DMS153 (cell line): ENCODE data around the gene CDK5RAP1.

Experiments
- DNase-seq: peaks from one replicate; lab custom pipeline; 2025; lab: John Stamatoyannopoulos, UW

Gene CDK5RAP1

DNA sequence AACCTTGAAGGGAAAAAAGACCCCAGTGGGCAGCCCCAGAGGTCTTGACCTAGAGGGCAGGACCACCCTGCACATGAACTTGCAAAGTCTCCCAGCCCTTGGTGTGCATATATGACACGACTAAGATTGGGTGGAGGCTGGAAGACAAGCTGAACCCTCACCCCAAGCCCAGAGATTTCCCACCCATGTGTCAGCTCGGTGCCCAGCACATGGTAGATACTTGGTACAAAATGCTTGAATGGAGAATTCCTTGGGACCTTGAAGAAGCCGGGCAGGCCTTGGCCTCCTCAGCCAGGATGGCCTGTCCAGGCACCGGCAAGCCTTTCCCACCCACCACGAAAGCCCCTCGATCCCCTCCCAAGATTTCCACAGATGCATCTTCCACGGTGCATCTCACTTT is 67.7 kb downstream of the CDK5RAP1 start:
- no peak for DNase-seq

DNA sequence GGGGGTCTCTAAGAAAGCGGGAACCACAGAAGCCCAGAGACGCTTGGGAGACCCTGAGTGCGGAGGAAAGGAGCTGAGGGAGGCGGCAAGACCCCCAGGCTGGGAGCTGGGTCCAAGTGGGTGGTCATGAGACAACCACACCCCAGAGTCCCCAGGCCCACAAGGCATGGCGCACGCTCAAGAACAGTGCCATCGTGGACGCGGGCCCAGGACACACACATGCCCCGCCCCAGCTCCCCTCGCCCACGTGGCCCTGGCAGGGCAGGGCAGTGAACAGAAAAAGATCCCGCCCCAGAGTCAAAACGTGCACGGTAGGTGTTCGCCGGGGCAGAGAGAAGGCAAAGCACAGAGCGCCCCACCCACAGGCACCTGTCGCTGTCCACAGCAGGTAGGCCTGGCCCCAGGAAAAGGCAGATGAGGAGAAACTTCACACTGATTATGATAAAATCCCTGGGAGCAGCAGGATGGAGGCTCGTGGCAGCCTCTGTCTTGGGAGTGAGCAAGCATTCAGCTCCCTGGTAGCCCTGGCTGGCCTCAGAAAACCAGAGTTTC is 68.3 kb downstream of the CDK5RAP1 start:
- DNase-seq = no peak

DNA sequence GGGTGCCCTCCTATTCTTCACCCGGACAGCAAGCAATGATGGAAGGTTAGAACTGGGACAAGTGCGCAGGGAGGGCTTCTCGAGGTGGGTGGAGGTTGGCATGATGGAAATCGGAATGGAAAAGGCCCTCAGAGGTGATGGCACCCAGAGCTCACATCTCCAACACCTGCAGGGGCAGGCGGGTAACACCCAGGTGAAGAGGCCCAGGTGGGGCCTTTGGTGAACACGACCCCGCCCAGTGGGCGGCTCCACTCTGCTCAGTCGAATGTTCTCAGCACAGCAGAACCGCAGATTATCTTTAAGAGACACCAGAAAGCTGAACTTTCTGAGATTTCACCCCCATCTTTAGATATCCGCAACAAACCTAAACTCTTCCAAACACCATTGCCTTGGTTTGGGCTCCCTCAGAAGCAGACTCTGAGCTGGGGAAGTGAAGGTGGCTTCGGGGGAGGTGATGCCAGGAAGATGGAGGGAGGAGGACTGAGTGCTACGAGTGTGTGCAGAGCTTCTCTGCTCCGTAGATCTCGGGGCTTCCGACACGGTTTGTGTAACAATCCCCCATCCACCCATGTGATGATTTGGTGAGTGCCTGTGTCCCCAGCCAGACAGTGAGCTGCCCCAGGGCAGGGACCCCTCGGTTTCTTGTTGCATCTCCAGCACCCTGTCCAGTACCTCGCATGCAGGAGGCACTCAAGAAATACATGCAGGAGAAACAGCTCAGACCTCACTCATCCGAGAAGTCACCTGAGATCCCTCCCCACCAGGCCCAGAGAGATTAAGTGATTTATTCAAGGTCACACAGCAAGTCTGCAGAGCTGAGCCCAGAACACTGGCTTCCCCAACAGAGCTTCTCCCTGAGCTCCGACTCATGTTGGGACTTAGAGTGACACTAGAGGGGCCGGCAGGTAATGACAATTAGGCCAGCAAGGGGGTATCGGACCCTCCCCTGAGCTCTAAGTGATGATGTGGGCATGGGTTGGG is 72.9 kb downstream of the CDK5RAP1 start:
- DNase-seq = no peak

DNA sequence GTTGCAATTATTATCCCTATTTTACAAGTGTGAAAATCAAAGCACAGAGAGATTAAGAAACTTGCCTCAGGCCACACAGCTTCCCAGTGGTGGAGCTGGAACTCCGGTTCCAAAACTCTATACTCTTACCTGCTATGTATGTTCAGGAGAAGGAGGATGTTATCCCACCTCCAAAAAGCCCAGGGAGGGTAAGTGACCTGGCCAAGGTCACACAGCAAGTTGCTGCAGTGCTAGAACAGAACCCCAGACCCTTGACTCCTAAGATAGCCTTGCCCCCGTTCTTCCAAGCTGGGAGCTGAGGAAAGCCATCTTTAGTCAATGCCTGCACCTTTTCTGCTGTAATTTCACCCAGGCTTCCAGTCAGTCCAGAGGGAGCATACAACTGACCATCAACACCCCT is 76.0 kb downstream of the CDK5RAP1 start:
- no peak for DNase-seq

DNA sequence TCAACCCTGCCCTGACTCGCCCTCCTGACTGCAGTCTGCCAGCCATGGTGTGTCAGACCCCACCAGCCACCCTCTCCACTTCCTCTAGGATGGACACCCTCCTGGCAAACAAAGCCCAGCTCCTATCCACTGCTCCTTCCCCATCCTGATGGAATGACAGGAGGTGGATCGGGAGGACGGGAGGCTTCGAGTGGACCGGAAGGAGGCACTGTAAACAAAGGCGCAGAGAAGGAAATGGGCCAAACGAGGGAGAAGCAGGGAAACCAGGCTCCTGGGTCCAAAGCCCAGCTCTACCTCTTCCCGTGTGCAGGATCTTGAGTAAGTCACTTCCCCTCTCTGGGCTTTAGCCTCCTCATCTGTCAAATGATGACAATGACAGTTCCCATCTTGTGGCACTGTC is 78.1 kb downstream of the CDK5RAP1 start:
- no peak for DNase-seq

DNA sequence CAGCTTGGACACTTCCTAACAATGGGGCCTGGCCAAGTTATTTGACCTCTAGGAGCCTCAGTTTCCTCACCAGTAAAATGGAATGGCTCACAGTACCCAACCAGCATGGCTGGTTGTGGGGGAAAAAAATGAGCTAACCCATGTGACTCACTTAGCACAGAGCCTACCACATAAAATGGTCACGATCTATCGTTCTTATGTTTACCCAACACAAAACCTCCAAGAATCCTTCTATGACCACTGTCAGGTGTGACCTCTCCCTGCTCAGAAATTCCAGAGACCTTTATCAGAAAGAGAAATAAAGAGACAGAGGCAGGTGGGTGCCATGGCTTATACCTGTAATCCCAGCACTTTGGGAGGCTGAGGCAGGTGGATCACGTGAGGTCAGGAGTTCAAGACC is 78.9 kb downstream of the CDK5RAP1 start:
- no peak for DNase-seq

DNA sequence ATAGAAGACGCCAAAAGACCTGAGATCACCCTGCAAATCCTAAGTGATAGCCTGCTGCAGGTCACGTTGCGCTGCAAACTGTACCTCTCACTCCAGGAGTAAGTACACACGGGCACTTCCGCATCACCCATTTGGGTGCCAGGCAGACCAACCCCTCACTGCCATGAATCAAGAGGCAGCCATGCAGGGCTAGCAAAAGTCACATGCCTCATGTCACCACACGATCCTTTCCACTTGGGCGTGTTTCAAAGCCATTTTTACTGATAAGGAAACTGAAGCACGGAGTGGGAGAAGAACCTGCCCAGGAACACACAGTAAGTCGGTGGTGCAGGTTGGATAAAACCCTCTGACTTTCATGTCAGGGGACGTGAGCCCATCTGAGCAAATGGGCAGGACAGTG is 81.3 kb downstream of the CDK5RAP1 start:
- no peak for DNase-seq

DNA sequence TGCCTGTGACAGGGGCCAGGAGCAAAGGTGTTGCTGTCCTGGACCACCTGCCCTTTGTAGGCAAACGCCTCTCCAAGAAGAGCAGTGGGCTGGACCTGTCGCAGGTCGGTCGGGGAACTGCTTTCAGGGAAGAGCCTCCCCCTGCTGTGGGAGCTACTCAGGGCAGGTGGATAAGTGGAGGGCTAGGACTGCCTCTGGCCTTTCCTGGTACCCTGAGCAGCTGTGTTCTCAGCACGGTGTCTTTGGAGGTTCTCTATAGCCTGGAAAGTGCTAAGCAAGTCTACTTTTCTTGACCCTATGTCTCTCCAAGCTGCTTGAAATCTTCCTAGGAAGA is 83.3 kb downstream of the CDK5RAP1 start:
- DNase-seq = no peak

DNA sequence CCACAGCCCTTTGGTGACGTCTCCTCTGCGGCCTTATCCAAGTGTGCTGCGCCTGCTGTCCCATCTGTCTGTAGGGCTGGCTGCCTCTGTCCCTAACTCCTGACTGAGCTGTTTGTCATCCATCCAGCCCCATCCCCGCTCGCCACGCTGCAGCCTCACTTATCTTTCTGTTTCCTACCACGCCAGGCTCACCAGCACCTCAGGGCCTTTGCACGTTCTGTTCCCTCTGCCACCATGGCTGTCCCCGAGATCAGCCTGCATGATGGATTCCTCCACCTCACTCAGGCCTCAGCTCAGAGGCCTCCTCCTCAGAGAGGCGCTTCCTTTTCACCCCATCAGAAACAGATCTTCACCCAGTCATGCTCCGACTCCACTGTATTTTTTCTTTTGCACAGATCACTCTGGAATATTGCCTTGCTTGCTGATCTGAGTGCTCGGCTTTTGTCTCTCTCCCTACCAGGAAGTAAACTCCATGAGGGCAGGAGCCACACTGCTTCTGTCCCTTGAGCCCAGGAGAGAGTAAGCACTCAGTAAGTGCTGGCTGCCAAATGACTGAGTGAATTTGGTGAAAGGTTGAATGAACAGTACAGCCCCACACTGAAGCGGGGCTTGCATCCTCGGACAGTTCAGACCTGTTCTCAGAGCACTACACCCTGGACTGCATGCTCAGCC is 83.8 kb downstream of the CDK5RAP1 start:
- no peak for DNase-seq

DNA sequence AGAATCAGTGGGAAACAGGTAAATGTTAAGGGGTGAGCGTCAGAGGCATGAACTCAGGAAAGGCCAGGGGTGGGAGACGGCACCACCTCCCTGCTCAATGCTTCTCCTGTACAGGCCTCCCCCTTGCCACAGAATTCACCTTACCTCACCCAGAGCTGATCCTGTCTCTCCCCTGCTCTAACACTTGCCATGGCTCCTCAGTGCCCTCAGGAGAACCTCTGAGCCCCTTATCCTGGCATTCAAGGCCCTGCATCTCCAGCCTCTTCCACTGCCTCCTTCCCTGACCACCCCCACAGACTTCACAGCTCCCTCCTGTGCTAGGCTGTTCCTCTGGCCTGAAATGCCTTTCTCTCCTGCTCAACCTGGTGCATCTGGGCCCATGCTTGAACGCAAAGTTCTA is 84.4 kb downstream of the CDK5RAP1 start:
- DNase-seq = no peak

DNA sequence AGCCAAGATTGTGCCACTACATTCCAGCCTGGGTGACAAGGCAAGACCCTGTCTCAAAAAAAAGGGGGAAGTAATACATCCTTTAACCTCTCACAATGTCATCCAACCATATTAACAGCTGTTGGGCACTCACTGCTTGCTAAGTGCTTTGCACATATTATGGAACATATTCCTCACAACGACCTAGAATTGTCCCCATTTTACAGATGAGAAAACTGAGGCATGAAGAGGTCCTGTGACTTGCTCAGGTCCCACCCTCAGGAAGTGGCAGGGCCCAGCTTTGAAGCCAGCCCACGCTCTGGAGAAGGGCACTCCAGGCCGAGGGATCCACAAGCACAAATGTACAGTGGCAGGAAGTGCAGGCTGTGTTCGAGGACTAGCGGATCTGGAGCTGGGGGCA is 85.0 kb downstream of the CDK5RAP1 start:
- DNase-seq = no peak

DNA sequence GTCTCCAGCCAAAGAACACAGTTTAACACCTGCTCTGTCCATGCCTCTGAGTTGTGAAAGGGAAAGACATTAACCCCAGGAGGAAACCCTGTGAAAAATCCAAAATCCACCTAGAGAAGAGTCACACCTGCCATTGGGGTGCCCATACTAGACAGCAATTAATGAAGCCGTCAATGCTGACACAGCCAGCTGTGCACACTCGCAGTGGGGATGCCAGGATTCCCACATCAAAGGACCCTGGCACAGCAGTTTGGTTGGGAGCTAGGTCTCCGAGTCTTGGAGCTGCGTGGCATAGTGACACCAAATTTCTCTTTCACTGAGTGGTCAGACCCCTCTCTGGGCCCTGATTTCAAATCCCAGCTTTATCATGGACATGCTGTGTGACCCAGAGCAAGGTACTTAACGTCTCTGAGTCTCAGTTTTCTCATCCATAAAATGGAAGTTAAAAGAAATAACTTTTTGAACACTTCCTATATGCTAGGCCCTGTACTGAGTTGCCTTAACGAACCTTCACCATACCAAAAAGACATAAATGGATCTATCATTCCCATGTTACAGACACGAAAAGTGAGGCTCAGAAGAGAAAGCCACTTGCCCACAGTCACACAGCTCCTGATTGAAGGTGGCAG is 87.5 kb downstream of the CDK5RAP1 start:
- DNase-seq = no peak

DNA sequence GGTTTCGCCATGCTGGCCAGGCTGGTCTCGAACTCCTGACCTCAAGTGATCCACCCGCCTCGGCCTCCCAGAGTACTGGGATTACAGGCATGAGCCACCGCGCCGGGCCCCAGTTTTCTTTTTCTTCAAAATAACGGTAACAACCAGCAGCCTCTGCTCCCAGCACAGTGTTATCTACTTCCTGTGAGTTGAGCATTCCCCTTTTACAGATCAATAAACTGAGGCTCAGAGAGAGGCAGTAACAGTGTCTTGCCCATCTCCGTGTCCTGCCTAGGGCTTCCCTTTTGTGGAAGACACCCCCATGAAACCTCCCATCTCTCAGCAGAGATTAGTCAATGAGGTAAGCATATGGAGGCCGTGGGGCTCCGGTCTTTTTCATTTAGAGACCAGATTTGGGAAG is 88.7 kb downstream of the CDK5RAP1 start:
- no peak for DNase-seq

DNA sequence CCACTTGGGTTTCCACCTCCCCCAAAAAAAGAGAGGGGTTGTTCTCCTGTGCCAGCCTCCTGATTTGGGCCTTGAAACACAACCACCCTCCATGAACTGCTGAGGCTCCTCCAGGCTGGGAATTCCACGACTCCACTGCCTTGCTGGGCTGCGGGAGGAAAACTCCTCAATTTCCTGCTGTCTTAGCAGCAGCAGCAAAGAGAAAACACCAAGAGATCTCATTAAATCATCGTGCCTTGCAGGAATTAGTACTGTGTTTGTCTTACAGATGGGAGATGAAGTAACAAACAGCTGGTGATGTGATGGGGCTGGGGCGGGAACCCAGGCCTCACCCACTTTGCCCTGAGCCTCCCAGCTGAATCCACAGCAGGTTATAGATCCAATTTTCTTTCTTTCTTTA is 89.3 kb downstream of the CDK5RAP1 start:
- no peak for DNase-seq

DNA sequence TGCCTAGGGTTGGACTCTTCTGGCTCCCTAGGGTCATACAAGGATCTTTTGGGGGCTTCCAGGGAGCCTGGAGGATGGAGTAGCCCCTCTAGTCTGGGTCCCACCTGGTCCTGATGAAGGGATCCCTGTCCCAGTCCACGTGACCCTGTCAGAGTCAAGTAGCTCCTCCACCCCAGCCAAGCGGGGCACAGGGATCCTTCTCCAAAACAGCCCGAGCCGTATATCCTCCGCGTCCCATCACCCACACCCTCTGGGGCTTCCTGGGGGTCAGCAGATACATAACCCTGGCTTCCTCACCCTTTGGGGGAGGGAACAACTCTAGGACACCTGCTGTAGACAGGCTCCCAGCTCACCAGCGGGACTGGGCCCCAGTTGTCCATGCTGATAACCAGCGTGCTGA is 90.3 kb downstream of the CDK5RAP1 start:
- DNase-seq = no peak

DNA sequence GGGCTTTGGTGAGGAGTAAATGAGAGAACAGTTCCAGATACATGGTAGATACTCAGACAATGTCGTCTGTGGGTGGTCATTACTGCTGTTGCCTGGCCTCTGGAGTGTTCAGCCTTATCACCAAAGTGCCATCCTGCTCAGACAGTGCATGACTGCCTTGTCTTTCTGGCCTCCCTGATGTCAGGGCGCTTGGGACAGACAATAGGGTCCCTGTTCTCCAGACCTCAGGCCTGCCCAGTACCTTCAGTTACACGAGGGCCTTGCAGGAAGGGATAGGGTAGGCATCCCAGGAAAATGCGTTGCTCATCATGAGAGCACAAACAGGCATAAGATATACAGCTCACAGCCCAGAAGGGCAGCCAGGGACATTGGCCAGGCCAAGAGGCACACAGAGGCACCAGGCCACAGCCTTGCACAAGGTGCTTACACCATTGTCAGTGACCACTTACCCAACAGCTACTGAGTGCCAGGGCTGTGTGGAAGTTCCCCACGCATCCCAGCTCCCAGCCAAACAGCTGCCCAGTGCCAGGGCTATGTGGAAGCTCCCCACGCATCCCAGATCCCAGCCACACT is 90.9 kb downstream of the CDK5RAP1 start:
- no peak for DNase-seq

DNA sequence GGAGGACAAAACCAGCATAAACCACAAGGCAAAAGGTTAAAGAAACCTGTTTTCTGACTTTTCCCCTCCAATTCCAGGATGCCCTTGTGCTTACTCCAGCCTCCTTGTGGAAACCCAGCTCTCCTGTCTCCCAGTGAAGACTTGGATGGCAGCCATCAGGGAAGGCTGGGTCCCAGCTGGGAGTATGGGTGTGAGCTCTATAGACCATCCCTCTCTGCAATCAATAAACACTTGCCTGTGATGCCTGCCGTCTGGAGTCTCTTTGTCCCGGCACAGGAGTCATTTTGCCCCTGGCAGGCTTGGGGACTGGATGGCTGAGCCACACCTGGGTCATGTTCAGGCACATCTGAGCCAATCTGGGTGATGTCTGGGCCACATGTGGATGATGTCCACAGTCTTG is 91.7 kb downstream of the CDK5RAP1 start:
- DNase-seq = peak; percentile 13
